Prostate gland (tissue), 2 donors: ENCODE results near the gene PHLPP1. TPM values are rescaled to one million over a fixed set of nuclear protein-coding genes. Genes with fewer than 3 reads are reported as not detected.

Experiments used
- DNase-seq: peaks from one replicate; pipeline ENCODE4 v3.0.0-alpha.2; 2019; ENCODE audit warnings: low spot score
- H3K27ac ChIP-seq, 2 donors: fragments of 200-600 bp; sonication (generic); 2 replicates each; pipeline ENCODE4 v1.5.1; 2017 to 2019
- H3K27me3 ChIP-seq: fragments of 200-600 bp; sonication (generic); replicated peaks from 2 replicates; pipeline ENCODE4 v1.5.1; 2019; ENCODE audit not compliant: insufficient read depth
- H3K36me3 ChIP-seq, 2 donors: fragments of 200-600 bp; sonication (generic); 1 replicate in 1 of 2; 2 replicates in 1 of 2; pipeline versions ENCODE4 v1.5.1 to v1.8.1; 2017 to 2019
- H3K4me1 ChIP-seq: fragments of 200-600 bp; sonication (generic); replicated peaks from 2 replicates; pipeline ENCODE4 v1.5.1; 2019
- H3K4me3 ChIP-seq, 2 donors: fragments of 200-600 bp; sonication (generic); 2 replicates each; pipeline ENCODE4 v1.5.1; 2017 to 2019
- H3K9me3 ChIP-seq: fragments of 200-600 bp; sonication (generic); 2 replicates; pipeline ENCODE4 v1.5.1; 2017
- POLR2A ChIP-seq: fragments of 450-650 bp; IDR thresholded peaks from one replicate; pipeline ENCODE4 v1.6.1; 2016; ENCODE audit warnings: antibody characterized with exemption, mild to moderate bottlenecking
- POLR2AphosphoS5 ChIP-seq: sonication (generic); formaldehyde crosslinking; IDR thresholded peaks from one replicate; pipeline ENCODE4 v1.6.1; 2017; ENCODE audit warnings: antibody characterized with exemption
- WGBS: methylation state at CpG from one replicate; pipeline ENCODE4 v1.1.5; 2018; 5-methylcytosine and 5-hydroxymethylcytosine counted together
- intact Hi-C: fragments of 100-400 bp; cut with DNase I; formaldehyde crosslinking; loops from one replicate; pipeline ENCODE4 v1.14.2; 2022
- total RNA-seq, 2 donors: library from RNA; depleted of rRNA; stranded (reverse); fragments of >200 nt; gene quantifications; one replicate each; pipeline ENCODE4 v1.1.0, GENCODE V29; 2016
- TF ChIP-seq, protein P1 (sequence below), 4 experiments: fragments of 200-600 bp in 2 of 4; fragments of 450-650 bp in 2 of 4; sonication (generic) in 2 of 4; IDR thresholded peaks; 1 replicate in 3 of 4; 2 replicates in 1 of 4; pipeline ENCODE4 v1.5.1; 2016 to 2019; ENCODE audit warnings: antibody characterized with exemption in 4 of 4, mild to moderate bottlenecking in 2 of 4, moderate library complexity in 2 of 4

Gene PHLPP1
- total RNA-seq, 2 donors from 2014 or later: 16.8 to 44.1 TPM

- TF ChIP-seq, protein P1, sequence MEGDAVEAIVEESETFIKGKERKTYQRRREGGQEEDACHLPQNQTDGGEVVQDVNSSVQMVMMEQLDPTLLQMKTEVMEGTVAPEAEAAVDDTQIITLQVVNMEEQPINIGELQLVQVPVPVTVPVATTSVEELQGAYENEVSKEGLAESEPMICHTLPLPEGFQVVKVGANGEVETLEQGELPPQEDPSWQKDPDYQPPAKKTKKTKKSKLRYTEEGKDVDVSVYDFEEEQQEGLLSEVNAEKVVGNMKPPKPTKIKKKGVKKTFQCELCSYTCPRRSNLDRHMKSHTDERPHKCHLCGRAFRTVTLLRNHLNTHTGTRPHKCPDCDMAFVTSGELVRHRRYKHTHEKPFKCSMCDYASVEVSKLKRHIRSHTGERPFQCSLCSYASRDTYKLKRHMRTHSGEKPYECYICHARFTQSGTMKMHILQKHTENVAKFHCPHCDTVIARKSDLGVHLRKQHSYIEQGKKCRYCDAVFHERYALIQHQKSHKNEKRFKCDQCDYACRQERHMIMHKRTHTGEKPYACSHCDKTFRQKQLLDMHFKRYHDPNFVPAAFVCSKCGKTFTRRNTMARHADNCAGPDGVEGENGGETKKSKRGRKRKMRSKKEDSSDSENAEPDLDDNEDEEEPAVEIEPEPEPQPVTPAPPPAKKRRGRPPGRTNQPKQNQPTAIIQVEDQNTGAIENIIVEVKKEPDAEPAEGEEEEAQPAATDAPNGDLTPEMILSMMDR (IDR thresholded peaks at IDR 0.05): no peak
- TF ChIP-seq POLR2A (no peak), POLR2AphosphoS5 (no peak)
- DNase-seq: no peak
- Histone ChIP-seq H3K27ac (no peak overlapping the region), H3K36me3 (no peaks in the 10 kb centered on the region), H3K27me3 (no peaks in the 10 kb centered on the region), H3K4me1 (no peaks in the 10 kb centered on the region), H3K9me3 (no peaks in the 10 kb centered on the region), H3K4me3 (no peak overlapping the region)
- intact Hi-C loops: no loop called here
Measured at GRCh38 chr18:62918361-62918760, 203.0 kb downstream of the PHLPP1 start.

GRCh38 chr18:62919109-62919838 is 203.9 kb downstream of the PHLPP1 start:
- intact Hi-C loops: no loop called here
- no peaks in the 10 kb centered on the region for H3K36me3 ChIP-seq
- H3K4me1 ChIP-seq: no peaks in the 10 kb centered on the region
- no peak overlapping the region for H3K4me3 ChIP-seq
- H3K27me3 ChIP-seq: no peaks in the 10 kb centered on the region
- TF ChIP-seq POLR2AphosphoS5: no peak
- TF ChIP-seq, protein P1 (IDR thresholded peaks at IDR 0.05): no peak
- 63% methylated on average over 2 of the region's 2 CpGs for WGBS
- no peaks in the 10 kb centered on the region for H3K9me3 ChIP-seq
- DNase-seq: no peak
- H3K27ac ChIP-seq: no peak overlapping the region

DNA sequence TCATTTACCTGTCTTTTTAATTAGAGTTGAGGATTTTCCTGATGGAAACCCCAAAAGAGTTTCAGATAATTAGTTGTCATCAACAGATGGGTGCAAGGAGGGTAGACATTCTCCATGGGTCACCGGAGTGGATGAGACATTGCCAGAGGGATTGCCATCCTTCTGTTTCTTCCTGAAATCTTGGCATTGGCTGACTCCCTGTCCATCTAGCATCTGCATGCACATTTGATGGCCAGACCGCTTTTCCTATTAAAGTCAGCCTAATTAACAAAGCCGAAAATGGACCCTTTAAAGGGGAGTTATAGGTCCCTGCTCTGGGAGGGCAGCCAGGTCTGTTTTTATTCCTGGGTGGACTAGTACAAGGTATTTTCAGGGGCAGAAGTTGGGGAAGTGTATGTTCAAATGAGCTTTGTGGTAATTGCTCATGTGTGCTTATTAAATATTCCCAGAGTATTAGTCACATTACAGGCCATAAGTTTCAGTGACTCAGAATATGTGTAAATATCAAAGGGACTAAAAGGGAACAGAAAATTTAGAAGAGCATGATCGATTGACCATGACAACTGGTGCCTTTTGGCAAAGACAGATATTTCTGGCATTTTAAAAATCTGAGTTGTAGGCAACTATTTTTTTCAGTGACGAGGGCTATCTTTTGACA is 209.8 kb downstream of the PHLPP1 start:
- H3K27ac ChIP-seq: no peak overlapping the region

DNA sequence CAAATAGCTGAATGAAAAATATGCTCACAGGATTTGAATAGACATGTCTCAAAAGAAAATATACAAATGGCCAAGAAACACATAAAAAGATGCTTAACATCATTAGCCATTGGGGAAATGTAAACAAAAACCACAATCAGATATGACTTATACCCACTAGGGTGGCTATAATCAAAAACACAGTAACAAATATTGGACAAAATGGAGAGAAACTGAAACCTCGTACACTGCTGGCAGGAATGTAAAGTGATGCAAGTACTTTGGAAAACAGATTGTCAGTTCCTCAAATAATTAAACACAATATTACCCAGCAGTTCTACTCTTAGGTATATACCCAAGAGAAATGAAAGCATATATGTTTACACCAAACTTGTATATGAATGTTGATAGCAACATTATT is 213.0 kb downstream of the PHLPP1 start:
- H3K36me3 ChIP-seq: no peaks in the 10 kb centered on the region
- no peaks in the 10 kb centered on the region for H3K4me1 ChIP-seq
- no peaks in the 10 kb centered on the region for H3K9me3 ChIP-seq
- H3K27me3 ChIP-seq: no peaks in the 10 kb centered on the region
- intact Hi-C loops: no loop called here
- WGBS: 59% methylated on average over 1 of the region's 1 CpG
- TF ChIP-seq POLR2A: no peak
- TF ChIP-seq, protein P1 (IDR thresholded peaks at IDR 0.05): no peak
- no peak for TF ChIP-seq POLR2AphosphoS5
- DNase-seq: no peak
- H3K27ac ChIP-seq: no peak overlapping the region
- no peak overlapping the region for H3K4me3 ChIP-seq

More for the DNA sequence above, 209.8 kb downstream of the PHLPP1 start:
- 94% methylated on average over 5 of the region's 5 CpGs for WGBS
- no peak for DNase-seq
- Histone ChIP-seq H3K36me3 (no peaks in the 10 kb centered on the region), H3K4me3 (no peak overlapping the region), H3K4me1 (no peaks in the 10 kb centered on the region), H3K9me3 (no peaks in the 10 kb centered on the region), H3K27me3 (no peaks in the 10 kb centered on the region)
- TF ChIP-seq POLR2AphosphoS5 (no peak), POLR2A (no peak)
- TF ChIP-seq, protein P1 (IDR thresholded peaks at IDR 0.05): no peak
- intact Hi-C loops: no loop called here
